Measurements from ENCODE around the gene GJD4.

- TF ChIP-seq, protein P1, sequence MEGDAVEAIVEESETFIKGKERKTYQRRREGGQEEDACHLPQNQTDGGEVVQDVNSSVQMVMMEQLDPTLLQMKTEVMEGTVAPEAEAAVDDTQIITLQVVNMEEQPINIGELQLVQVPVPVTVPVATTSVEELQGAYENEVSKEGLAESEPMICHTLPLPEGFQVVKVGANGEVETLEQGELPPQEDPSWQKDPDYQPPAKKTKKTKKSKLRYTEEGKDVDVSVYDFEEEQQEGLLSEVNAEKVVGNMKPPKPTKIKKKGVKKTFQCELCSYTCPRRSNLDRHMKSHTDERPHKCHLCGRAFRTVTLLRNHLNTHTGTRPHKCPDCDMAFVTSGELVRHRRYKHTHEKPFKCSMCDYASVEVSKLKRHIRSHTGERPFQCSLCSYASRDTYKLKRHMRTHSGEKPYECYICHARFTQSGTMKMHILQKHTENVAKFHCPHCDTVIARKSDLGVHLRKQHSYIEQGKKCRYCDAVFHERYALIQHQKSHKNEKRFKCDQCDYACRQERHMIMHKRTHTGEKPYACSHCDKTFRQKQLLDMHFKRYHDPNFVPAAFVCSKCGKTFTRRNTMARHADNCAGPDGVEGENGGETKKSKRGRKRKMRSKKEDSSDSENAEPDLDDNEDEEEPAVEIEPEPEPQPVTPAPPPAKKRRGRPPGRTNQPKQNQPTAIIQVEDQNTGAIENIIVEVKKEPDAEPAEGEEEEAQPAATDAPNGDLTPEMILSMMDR (IDR thresholded peaks at IDR 0.05) = no peak
- TF ChIP-seq POLR2A (IDR thresholded peaks at IDR 0.05) = no peak
Measured at GRCh38 chr10:35600193-35600592, 4.9 kb upstream of the GJD4 start.

Measured in esophagus squamous epithelium (tissue), 4 donors.